HCT116 (cell line): ENCODE measurements around the gene SCFD1. TPM values are rescaled to one million over a fixed set of nuclear protein-coding genes. Genes with fewer than 3 reads are reported as not detected.

Experiments
- ATAC-seq: fragments of 200-7000 bp; cut with Tn5 transposase; 2 replicates; pipeline ENCODE4 v1.9.1; 2020; ENCODE audit warnings: mild to moderate bottlenecking, moderate library complexity
- BruUV-seq: library from RNA; stranded (reverse); fragments of 400-500 nt; replicated peaks from 2 replicates; lab custom pipeline; 2021; lab: Mats Ljungman, UMichigan
- CTCF ChIA-PET: fragments of 300-600 bp; sonication (Branson Sonifier 250); formaldehyde crosslinking; loops from one replicate; lab custom pipeline; 2021; ENCODE audit warnings: antibody characterized with exemption; lab: Charles Lee
- POLR2A ChIA-PET: fragments of 300-600, 350-600 bp; sonication (Branson Sonifier 250); formaldehyde crosslinking; loops from one replicate; lab custom pipeline; 2021; ENCODE audit warnings: antibody characterized with exemption; lab: Charles Lee
- RAD21 ChIA-PET, 2 experiments: fragments of 300-600 bp; sonication (Branson Sonifier 250); formaldehyde crosslinking; loops; one replicate each; lab custom pipeline; 2023; ENCODE audit warnings: low total read pairs in 2 of 2; ENCODE audit not compliant: uncharacterized antibody in 2 of 2, unreplicated experiment in 2 of 2, low non-redundant PET in 1 of 2; lab: Charles Lee
- DNase-seq: peaks from one replicate; pipeline ENCODE4 v3.0.0-alpha.2; 2010; ENCODE audit warnings: low read depth, low spot score
- H2AFZ ChIP-seq: fragments of 200-600 bp; shearing (Covaris generic), sonication (generic); 2 replicates; pipeline ENCODE4 v1.6.1; 2017; ENCODE audit warnings: low read depth, mixed run types, mixed read lengths, antibody characterized with exemption, low read length; ENCODE audit not compliant: poor library complexity, severe bottlenecking
- H3K27ac ChIP-seq: 2 replicates; pipeline ENCODE4 v1.5.1; 2012; ENCODE audit warnings: low read depth, low read length
- H3K27me3 ChIP-seq: fragments of 200-600 bp; sonication (generic); 2 replicates; pipeline ENCODE4 v1.6.1; 2016; ENCODE audit warnings: mixed run types, low read length, mixed read lengths; ENCODE audit not compliant: insufficient read depth
- H3K36me3 ChIP-seq, 2 experiments: fragments of 200-500 bp in 1 of 2; fragments of 200-600 bp in 1 of 2; sonication (Bioruptor generic) in 1 of 2; sonication (generic) in 1 of 2; 2 replicates each; pipeline versions ENCODE4 v1.5.1 to v1.6.1; 2014 to 2016; ENCODE audit warnings: low read length in 2 of 2, inconsistent platforms in 1 of 2, mixed read lengths in 1 of 2, mixed run types in 1 of 2; ENCODE audit not compliant: insufficient read depth in 2 of 2, control insufficient read depth in 1 of 2
- H3K4me1 ChIP-seq, 2 experiments: fragments of 200-600 bp in 1 of 2; sonication (generic) in 1 of 2; 2 replicates each; pipeline versions ENCODE4 v1.5.1 to v1.6.1; 2012 to 2017; ENCODE audit warnings: low read length in 2 of 2, inconsistent platforms in 1 of 2, mild to moderate bottlenecking in 1 of 2, mixed read lengths in 1 of 2, mixed run types in 1 of 2, moderate library complexity in 1 of 2; ENCODE audit not compliant: insufficient read depth in 2 of 2, control insufficient read depth in 1 of 2
- H3K4me2 ChIP-seq: fragments of 200-600 bp; sonication (generic); 2 replicates; pipeline ENCODE4 v1.6.1; 2017; ENCODE audit warnings: mixed run types, low read length, mixed read lengths
- H3K4me3 ChIP-seq, 2 experiments: fragments of 200-600 bp in 1 of 2; sonication (generic) in 1 of 2; replicated peaks in 1 of 2; 2 replicates each; pipeline ENCODE4 v1.5.1; 2011 to 2016; ENCODE audit warnings: low read length in 2 of 2, control low read depth in 1 of 2, low read depth in 1 of 2, mild to moderate bottlenecking in 1 of 2, mixed read lengths in 1 of 2, mixed run types in 1 of 2
- H3K79me2 ChIP-seq: fragments of 200-600 bp; sonication (generic); 2 replicates; pipeline ENCODE4 v1.6.1; 2017; ENCODE audit warnings: mild to moderate bottlenecking, mixed run types, low read length, moderate library complexity, mixed read lengths; ENCODE audit not compliant: insufficient read depth
- H3K9ac ChIP-seq: fragments of 200-600 bp; sonication (generic); 2 replicates; pipeline ENCODE4 v1.6.1; 2016; ENCODE audit warnings: low read length, mixed read lengths
- H3K9me2 ChIP-seq: fragments of 200-600 bp; sonication (generic), shearing (Covaris generic); 2 replicates; pipeline ENCODE4 v1.6.1; 2017; ENCODE audit warnings: mixed run types, mild to moderate bottlenecking, moderate library complexity; ENCODE audit not compliant: insufficient read depth
- H3K9me3 ChIP-seq, 2 experiments: fragments of 200-500 bp in 1 of 2; fragments of 200-600 bp in 1 of 2; sonication (Bioruptor generic) in 1 of 2; sonication (generic) in 1 of 2; 2 replicates each; pipeline ENCODE4 v1.6.1; 2014 to 2017; ENCODE audit warnings: low read length in 2 of 2, mixed read lengths in 2 of 2, inconsistent platforms in 1 of 2, low read depth in 1 of 2, mild to moderate bottlenecking in 1 of 2, mixed run types in 1 of 2, moderate library complexity in 1 of 2; ENCODE audit not compliant: control insufficient read depth in 1 of 2, insufficient read depth in 1 of 2
- H4K20me1 ChIP-seq: fragments of 200-600 bp; sonication (generic), shearing (Covaris generic); 2 replicates; pipeline ENCODE4 v1.6.1; 2017; ENCODE audit warnings: mixed run types, mild to moderate bottlenecking, moderate library complexity; ENCODE audit not compliant: insufficient read depth
- CBX3 ChIP-seq: IDR thresholded peaks from 2 replicates; pipeline ENCODE4 v1.6.1; 2012; ENCODE audit warnings: low read depth
- CEBPB ChIP-seq: IDR thresholded peaks from 2 replicates; pipeline ENCODE4 v1.6.1; 2012; ENCODE audit warnings: low read depth
- EGR1 ChIP-seq: IDR thresholded peaks from 2 replicates; pipeline ENCODE4 v1.6.1; 2012; ENCODE audit warnings: low read depth
- ELF1 ChIP-seq: IDR thresholded peaks from 2 replicates; pipeline ENCODE4 v1.6.1; 2012; ENCODE audit warnings: low read depth, borderline replicate concordance
- EZH2 ChIP-seq: fragments of 200-600 bp; sonication (generic); IDR thresholded peaks from 2 replicates; pipeline ENCODE4 v1.6.1; 2017; ENCODE audit warnings: antibody characterized with exemption, mixed run types
- EZH2phosphoT487 ChIP-seq: fragments of 200-600 bp; IDR thresholded peaks from 2 replicates; pipeline ENCODE4 v1.6.1; 2018; ENCODE audit warnings: antibody characterized with exemption, borderline replicate concordance
- FOSL1 ChIP-seq: IDR thresholded peaks from 2 replicates; pipeline ENCODE4 v1.6.1; 2012; ENCODE audit warnings: low read depth
- JUND ChIP-seq: IDR thresholded peaks from 2 replicates; pipeline ENCODE4 v1.6.1; 2012
- POLR2A ChIP-seq: IDR thresholded peaks from 2 replicates; pipeline ENCODE4 v1.7.0; 2011; ENCODE audit warnings: borderline replicate concordance; ENCODE audit not compliant: insufficient read depth, insufficient read length; ENCODE audit errors: extremely low read depth
- POLR2AphosphoS5 ChIP-seq: IDR thresholded peaks from 2 replicates; pipeline ENCODE4 v1.6.1; 2011; ENCODE audit warnings: mild to moderate bottlenecking, low read depth, low read length, moderate library complexity
- RAD21 ChIP-seq: IDR thresholded peaks from 2 replicates; pipeline ENCODE4 v1.6.1; 2012; ENCODE audit warnings: low read depth, mild to moderate bottlenecking
- SIN3A ChIP-seq: IDR thresholded peaks from 2 replicates; pipeline ENCODE4 v1.6.1; 2012; ENCODE audit warnings: low read depth
- SP1 ChIP-seq: IDR thresholded peaks from 2 replicates; pipeline ENCODE4 v1.6.1; 2012; ENCODE audit warnings: low read depth
- SRF ChIP-seq: IDR thresholded peaks from 2 replicates; pipeline ENCODE4 v1.6.1; 2012; ENCODE audit warnings: low read depth
- ZNF274 ChIP-seq: fragments of 200-500 bp; sonication (Bioruptor generic); IDR thresholded peaks from 2 replicates; pipeline ENCODE4 v1.6.1; 2014; ENCODE audit warnings: mild to moderate bottlenecking, low read depth, low read length, inconsistent platforms
- intact Hi-C: fragments of 100-400 bp; cut with micrococcal nuclease; formaldehyde crosslinking; loops from 2 replicates; pipeline ENCODE4 v1.10.0; 2022
- total RNA-seq: library from RNA; stranded (reverse); gene quantifications from one replicate; pipeline ENCODE4 v1.2.1, GENCODE V29; 2021; ENCODE audit not compliant: unreplicated experiment
- TF ChIP-seq, protein P1 (sequence below): IDR thresholded peaks from 2 replicates; pipeline ENCODE4 v1.6.1; 2012
- TF ChIP-seq, protein P2 (sequence below): IDR thresholded peaks from 2 replicates; pipeline ENCODE4 v1.6.1; 2011; ENCODE audit warnings: mild to moderate bottlenecking, low read length, moderate library complexity; ENCODE audit not compliant: insufficient replicate concordance; ENCODE audit errors: extremely low read depth
- TF ChIP-seq, protein P3 (sequence below), 3 experiments: fragments of 200-600 bp in 1 of 3; sonication (generic) in 1 of 3; IDR thresholded peaks in 2 of 3; conservative IDR thresholded peaks in 1 of 3; 2 replicates each; pipeline ENCODE4 v1.5.1; 2012 to 2017; ENCODE audit warnings: low read depth in 2 of 3, low read length in 2 of 3, antibody characterized with exemption in 1 of 3, borderline replicate concordance in 1 of 3, control low read depth in 1 of 3, mild to moderate bottlenecking in 1 of 3, mixed read lengths in 1 of 3, mixed run types in 1 of 3, moderate library complexity in 1 of 3; ENCODE audit not compliant: insufficient read depth in 1 of 3

Gene SCFD1
- total RNA-seq, 1 experiment from 2014 or later: 71.1 TPM

DNA sequence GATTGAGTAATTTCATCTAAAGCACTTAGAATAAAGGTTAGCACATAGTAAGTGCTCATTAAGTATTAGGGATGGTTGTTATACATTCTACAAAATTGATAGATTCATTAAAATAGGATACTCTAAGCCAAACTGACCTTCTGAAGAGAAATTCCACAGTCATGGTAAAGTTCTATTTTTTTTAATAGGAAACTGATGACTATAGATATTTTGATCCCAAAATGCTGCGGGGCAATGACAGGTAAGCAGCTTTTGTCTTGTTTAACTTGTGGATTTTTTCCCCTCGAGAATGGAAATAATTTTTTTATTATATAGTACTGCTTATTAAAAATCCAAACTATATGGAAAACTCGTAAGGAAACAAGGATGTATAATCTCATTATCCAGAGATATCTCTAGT lies 97.0 kb downstream of the SCFD1 start:
- Histone ChIP-seq H3K9me2 (no peaks in the 10 kb centered on the region), H3K27ac (no peak overlapping the region), H3K36me3 (peaks cover 0 to 3% of the 10 kb centered on the region in 2 experiments; a peak in 2 of 4 replicates), H3K4me1 (no peaks in the 10 kb centered on the region), H3K4me2 (no peak overlapping the region), H3K9me3 (no peaks in the 10 kb centered on the region), H3K27me3 (no peaks in the 10 kb centered on the region), H3K4me3 (no peak overlapping the region), H2AFZ (no peak overlapping the region), H4K20me1 (no peaks in the 10 kb centered on the region; the same call in 1 of the 2 replicates), H3K79me2 (no peaks in the 10 kb centered on the region), H3K9ac (no peak overlapping the region)
- ChIA-PET RAD21 (no interaction called here), POLR2A (no interaction called here), CTCF (no interaction called here)
- no TSS peak for BruUV-seq
- intact Hi-C loops: no loop called here
- ATAC-seq (no peak), DNase-seq (no peak)
- no peak for TF ChIP-seq EGR1
- no peak for TF ChIP-seq POLR2AphosphoS5
- no peak for TF ChIP-seq CBX3
- TF ChIP-seq CEBPB: no peak
- TF ChIP-seq POLR2A: no peak
- TF ChIP-seq ELF1: no peak
- no peak for TF ChIP-seq RAD21
- no peak for TF ChIP-seq JUND
- no peak for TF ChIP-seq SRF
- TF ChIP-seq, protein P1, sequence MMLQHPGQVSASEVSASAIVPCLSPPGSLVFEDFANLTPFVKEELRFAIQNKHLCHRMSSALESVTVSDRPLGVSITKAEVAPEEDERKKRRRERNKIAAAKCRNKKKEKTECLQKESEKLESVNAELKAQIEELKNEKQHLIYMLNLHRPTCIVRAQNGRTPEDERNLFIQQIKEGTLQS: no peak
- TF ChIP-seq SIN3A: no peak
- no peak for TF ChIP-seq FOSL1
- TF ChIP-seq SP1: no peak

DNA sequence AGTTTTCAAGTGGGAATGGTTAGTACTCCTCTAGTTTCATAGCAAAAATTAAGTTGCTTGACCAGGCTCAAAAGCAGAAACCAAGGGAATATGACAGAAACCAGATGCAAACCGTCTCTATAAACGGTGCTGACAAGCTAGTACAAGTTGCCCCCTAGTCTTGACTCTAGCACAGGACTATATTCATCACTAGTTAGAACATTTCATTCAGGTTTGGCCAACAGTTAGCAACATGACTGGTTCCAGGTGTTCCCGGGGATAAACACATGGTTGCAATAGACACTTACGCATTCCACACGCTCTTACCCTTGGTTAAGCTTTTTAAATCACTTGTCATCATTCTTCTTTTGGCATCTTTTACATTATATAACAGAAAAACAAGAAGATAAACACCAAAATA lies 103.6 kb downstream of the SCFD1 start:
- Histone ChIP-seq H3K79me2 (no peaks in the 10 kb centered on the region), H3K9me2 (no peaks in the 10 kb centered on the region), H3K9ac (no peak overlapping the region), H3K36me3 (peaks cover 0 to 3% of the 10 kb centered on the region in 2 experiments; a peak in 1 of 4 replicates), H3K27me3 (no peaks in the 10 kb centered on the region), H2AFZ (no peak overlapping the region), H3K4me3 (no peak overlapping the region), H3K27ac (no peak overlapping the region), H3K4me2 (no peak overlapping the region), H3K9me3 (no peaks in the 10 kb centered on the region), H4K20me1 (no peaks in the 10 kb centered on the region; the same call in 1 of the 2 replicates), H3K4me1 (no peaks in the 10 kb centered on the region)
- intact Hi-C loops: no loop called here
- no peak for DNase-seq
- ChIA-PET POLR2A (no interaction called here), CTCF (no interaction called here), RAD21 (no interaction called here)
- no peak for ATAC-seq
- TF ChIP-seq FOSL1 (no peak), CEBPB (no peak), CBX3 (no peak), SIN3A (no peak), EZH2 (no peak), POLR2A (no peak), SRF (no peak), EZH2phosphoT487 (no peak), ZNF274 (no peak)
- TF ChIP-seq, protein P2, sequence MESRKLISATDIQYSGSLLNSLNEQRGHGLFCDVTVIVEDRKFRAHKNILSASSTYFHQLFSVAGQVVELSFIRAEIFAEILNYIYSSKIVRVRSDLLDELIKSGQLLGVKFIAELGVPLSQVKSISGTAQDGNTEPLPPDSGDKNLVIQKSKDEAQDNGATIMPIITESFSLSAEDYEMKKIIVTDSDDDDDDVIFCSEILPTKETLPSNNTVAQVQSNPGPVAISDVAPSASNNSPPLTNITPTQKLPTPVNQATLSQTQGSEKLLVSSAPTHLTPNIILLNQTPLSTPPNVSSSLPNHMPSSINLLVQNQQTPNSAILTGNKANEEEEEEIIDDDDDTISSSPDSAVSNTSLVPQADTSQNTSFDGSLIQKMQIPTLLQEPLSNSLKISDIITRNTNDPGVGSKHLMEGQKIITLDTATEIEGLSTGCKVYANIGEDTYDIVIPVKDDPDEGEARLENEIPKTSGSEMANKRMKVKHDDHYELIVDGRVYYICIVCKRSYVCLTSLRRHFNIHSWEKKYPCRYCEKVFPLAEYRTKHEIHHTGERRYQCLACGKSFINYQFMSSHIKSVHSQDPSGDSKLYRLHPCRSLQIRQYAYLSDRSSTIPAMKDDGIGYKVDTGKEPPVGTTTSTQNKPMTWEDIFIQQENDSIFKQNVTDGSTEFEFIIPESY: no peak
- TF ChIP-seq, protein P1: no peak
- TF ChIP-seq, protein P3, sequence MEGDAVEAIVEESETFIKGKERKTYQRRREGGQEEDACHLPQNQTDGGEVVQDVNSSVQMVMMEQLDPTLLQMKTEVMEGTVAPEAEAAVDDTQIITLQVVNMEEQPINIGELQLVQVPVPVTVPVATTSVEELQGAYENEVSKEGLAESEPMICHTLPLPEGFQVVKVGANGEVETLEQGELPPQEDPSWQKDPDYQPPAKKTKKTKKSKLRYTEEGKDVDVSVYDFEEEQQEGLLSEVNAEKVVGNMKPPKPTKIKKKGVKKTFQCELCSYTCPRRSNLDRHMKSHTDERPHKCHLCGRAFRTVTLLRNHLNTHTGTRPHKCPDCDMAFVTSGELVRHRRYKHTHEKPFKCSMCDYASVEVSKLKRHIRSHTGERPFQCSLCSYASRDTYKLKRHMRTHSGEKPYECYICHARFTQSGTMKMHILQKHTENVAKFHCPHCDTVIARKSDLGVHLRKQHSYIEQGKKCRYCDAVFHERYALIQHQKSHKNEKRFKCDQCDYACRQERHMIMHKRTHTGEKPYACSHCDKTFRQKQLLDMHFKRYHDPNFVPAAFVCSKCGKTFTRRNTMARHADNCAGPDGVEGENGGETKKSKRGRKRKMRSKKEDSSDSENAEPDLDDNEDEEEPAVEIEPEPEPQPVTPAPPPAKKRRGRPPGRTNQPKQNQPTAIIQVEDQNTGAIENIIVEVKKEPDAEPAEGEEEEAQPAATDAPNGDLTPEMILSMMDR (IDR thresholded peaks at IDR 0.05 in 2 of 3, conservative IDR thresholded peaks at IDR 0.05 in 1 of 3; ENCODE audit: borderline replicate concordance in 1 of 3, insufficient read depth in 1 of 3, low read depth in 2 of 3, low read length in 2 of 3): no peak
- no TSS peak for BruUV-seq
